Measurements from ENCODE around the gene CHRM5.

DNA sequence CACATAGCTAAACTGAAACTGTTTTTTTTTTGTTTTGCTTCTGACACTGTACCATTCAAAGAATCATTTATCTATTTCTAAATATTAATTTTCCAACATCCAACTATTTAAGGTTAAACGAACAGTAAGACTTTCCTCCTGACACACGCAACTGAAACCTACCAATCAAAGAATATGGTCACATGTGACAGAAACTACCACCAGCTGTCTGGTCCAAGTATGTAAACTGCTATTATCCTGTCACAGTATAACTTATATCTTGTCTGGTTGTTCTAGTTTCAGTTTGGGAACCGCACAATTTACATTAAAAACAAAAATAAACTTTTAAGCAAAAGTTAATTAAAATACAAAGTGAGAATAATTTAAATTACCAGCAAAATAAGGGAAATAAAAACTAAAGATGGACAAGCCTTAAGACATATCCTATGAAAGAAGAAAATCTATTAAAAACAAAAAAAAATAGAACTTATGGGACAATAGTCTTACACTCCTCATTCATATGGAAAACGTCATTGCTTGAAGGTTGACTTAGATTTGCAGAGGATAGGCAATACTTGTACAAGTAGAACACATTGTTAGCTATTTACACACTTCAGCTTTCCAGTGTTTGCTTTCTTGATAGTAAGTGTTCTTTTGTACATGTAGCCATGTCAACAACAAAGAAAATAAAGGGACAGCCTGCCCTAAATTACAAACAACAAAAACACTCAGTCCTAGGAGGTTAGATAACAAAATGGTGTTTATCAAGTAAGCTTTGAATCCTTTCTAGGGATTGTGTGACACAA, 26.8 kb upstream of the CHRM5 start:
- TF ChIP-seq, protein P1, sequence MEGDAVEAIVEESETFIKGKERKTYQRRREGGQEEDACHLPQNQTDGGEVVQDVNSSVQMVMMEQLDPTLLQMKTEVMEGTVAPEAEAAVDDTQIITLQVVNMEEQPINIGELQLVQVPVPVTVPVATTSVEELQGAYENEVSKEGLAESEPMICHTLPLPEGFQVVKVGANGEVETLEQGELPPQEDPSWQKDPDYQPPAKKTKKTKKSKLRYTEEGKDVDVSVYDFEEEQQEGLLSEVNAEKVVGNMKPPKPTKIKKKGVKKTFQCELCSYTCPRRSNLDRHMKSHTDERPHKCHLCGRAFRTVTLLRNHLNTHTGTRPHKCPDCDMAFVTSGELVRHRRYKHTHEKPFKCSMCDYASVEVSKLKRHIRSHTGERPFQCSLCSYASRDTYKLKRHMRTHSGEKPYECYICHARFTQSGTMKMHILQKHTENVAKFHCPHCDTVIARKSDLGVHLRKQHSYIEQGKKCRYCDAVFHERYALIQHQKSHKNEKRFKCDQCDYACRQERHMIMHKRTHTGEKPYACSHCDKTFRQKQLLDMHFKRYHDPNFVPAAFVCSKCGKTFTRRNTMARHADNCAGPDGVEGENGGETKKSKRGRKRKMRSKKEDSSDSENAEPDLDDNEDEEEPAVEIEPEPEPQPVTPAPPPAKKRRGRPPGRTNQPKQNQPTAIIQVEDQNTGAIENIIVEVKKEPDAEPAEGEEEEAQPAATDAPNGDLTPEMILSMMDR (IDR thresholded peaks at IDR 0.05): no peak
- no peak for TF ChIP-seq POLR2A (IDR thresholded peaks at IDR 0.05)
